Keratinocyte (primary cell): ENCODE measurements around the gene FTO.

ENCODE experiments used
- CTCF ChIP-seq, 3 experiments: IDR thresholded peaks in 1 of 3; conservative IDR thresholded peaks in 1 of 3; optimal IDR thresholded peaks in 1 of 3; 2 replicates in 2 of 3; 3 replicates in 1 of 3; pipeline versions ENCODE3 to v1.5.1; 2011; ENCODE audit warnings: low read length in 3 of 3, mild to moderate bottlenecking in 3 of 3, moderate library complexity in 2 of 3, control low read depth in 1 of 3, inconsistent platforms in 1 of 3; ENCODE audit not compliant: insufficient read depth in 2 of 3; ENCODE audit errors: extremely low read depth in 1 of 3
- EZH2 ChIP-seq: IDR thresholded peaks from one replicate; pipeline ENCODE4 v1.6.1; 2012; ENCODE audit warnings: inconsistent platforms, mild to moderate bottlenecking, low read length, moderate library complexity

DNA sequence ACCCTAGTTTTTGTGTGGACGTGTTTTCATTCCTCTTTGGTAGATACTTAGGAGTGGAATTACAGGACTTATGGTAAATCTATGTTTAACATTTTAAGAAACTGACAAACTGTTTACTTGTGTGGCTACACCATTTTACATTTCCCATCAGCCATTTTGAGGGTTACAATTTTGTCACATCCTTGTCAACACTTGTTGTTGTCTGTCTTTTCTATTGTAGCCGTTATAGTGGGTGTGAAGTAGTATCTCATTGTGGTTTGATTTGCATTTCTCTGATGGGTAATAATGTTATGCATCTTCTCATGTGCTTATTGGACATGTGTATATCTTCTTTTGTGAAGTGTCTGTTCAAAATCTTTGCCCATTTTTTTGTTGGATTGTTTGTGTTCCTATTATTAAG is 4.5 kb downstream of the FTO start:
- no peak for TF ChIP-seq CTCF (optimal IDR thresholded peaks at IDR 0.05 in 1 of 3, IDR thresholded peaks at IDR 0.05 in 1 of 3, conservative IDR thresholded peaks at IDR 0.05 in 1 of 3; ENCODE audit: extremely low read depth in 1 of 3, insufficient read depth in 2 of 3, low read length in 3 of 3)
- no peak for TF ChIP-seq EZH2
